ENCODE measurements around the gene OR2V2.
"Not testable (repeated sequence)": the region's sequence is repeated elsewhere in the genome, so short reads cannot be mapped to it uniquely, and the experiment has no call there.

DNA sequence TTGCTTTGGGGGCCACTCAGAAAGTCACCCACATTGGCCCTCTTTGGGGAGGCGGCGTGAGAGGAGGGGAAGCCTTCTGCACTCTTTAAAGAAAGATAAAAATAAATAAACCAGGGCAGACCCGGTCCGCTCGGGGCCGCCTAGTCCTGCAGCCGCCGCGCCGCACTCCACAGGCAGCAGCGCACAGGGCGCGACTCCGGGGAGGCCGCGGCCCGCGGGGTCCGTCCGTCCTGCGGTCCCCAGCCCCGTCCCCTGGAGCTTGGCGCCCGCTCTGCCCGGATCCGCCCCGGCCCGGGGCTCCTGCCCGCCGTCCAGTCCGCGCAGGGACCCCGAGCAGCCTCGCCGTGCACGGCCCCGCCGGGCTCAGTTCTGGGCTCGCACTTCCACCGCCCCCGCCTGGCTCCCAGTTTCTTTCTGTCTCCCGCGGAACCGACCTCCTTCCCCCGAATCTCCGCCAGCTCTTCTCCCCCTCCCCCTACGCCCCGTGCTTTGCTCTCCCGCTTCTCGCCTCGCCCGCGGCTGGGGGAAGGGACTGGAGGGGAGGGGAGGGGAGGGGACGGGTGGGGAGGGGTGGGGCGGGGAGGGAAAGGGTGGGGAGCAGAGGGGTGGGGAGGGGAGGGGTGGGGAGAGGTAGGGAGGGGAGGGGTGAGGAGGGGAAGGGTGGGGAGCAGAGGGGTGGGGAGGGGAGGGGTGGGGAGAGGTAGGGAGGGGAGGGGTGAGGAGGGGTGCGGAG is 49.5 kb upstream of the OR2V2 start:
- not testable (repeated sequence) for TF ChIP-seq EZH2phosphoT487 (IDR thresholded peaks at IDR 0.05; ENCODE audit: low read depth)
- TF ChIP-seq, protein P1, sequence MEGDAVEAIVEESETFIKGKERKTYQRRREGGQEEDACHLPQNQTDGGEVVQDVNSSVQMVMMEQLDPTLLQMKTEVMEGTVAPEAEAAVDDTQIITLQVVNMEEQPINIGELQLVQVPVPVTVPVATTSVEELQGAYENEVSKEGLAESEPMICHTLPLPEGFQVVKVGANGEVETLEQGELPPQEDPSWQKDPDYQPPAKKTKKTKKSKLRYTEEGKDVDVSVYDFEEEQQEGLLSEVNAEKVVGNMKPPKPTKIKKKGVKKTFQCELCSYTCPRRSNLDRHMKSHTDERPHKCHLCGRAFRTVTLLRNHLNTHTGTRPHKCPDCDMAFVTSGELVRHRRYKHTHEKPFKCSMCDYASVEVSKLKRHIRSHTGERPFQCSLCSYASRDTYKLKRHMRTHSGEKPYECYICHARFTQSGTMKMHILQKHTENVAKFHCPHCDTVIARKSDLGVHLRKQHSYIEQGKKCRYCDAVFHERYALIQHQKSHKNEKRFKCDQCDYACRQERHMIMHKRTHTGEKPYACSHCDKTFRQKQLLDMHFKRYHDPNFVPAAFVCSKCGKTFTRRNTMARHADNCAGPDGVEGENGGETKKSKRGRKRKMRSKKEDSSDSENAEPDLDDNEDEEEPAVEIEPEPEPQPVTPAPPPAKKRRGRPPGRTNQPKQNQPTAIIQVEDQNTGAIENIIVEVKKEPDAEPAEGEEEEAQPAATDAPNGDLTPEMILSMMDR (IDR thresholded peaks at IDR 0.05; ENCODE audit: low read depth, low read length): not testable (repeated sequence)

All from OCI-LY3 (cell line).